Liver (tissue), 9 donors: ENCODE data around the gene TMUB1. TPM values are rescaled to one million over a fixed set of nuclear protein-coding genes. Genes with fewer than 3 reads are reported as not detected.

Source experiments
- DNase-seq: peaks from one replicate; pipeline ENCODE4 v3.0.0-alpha.2; 2017; ENCODE audit warnings: low spot score
- H3K27ac ChIP-seq, 2 donors: one replicate each; pipeline ENCODE4 v1.7.0; 2013; ENCODE audit warnings: inconsistent platforms in 2 of 2, low read length in 2 of 2, control low read depth in 1 of 2, low read depth in 1 of 2, mild to moderate bottlenecking in 1 of 2
- H3K27me3 ChIP-seq, 4 donors: one replicate each; pipeline versions ENCODE4 v1.6.1 to v1.7.0; 2013; ENCODE audit warnings: low read length in 3 of 4, inconsistent platforms in 1 of 4, mild to moderate bottlenecking in 1 of 4, moderate library complexity in 1 of 4; ENCODE audit not compliant: control insufficient read depth in 4 of 4, insufficient read depth in 4 of 4
- H3K36me3 ChIP-seq, 4 donors: one replicate each; pipeline versions ENCODE4 v1.6.1 to v1.7.0; 2013; ENCODE audit warnings: low read length in 3 of 4, mild to moderate bottlenecking in 3 of 4, low read depth in 1 of 4, moderate library complexity in 1 of 4; ENCODE audit not compliant: control insufficient read depth in 4 of 4, insufficient read depth in 3 of 4
- H3K4me1 ChIP-seq, 4 donors: one replicate each; pipeline versions ENCODE4 v1.6.1 to v1.7.0; 2013; ENCODE audit warnings: low read length in 3 of 4, mild to moderate bottlenecking in 3 of 4, moderate library complexity in 1 of 4; ENCODE audit not compliant: control insufficient read depth in 4 of 4, insufficient read depth in 4 of 4
- H3K4me3 ChIP-seq, 3 donors: one replicate each; pipeline versions ENCODE4 v1.6.1 to v1.7.0; 2013; ENCODE audit warnings: low read length in 3 of 3, control low read depth in 1 of 3, low read depth in 1 of 3, mild to moderate bottlenecking in 1 of 3
- H3K9ac ChIP-seq, 2 donors: one replicate each; pipeline ENCODE4 v1.7.0; 2013; ENCODE audit warnings: low read length in 2 of 2, mild to moderate bottlenecking in 2 of 2, moderate library complexity in 2 of 2, control low read depth in 1 of 2, low read depth in 1 of 2
- H3K9me3 ChIP-seq, 4 donors: one replicate each; pipeline versions ENCODE4 v1.6.1 to v1.7.0; 2013; ENCODE audit warnings: low read length in 3 of 4; ENCODE audit not compliant: control insufficient read depth in 4 of 4
- CTCF ChIP-seq: fragments of 150-350 bp; IDR thresholded peaks from 2 replicates; pipeline ENCODE4 v1.5.1; 2017; ENCODE audit warnings: improper control_type of control experiment, low read depth, low read length; ENCODE audit not compliant: missing input control
- EGR1 ChIP-seq, 2 donors: IDR thresholded peaks; 2 replicates each; pipeline ENCODE4 v1.6.1; 2016 to 2018; ENCODE audit warnings: antibody characterized with exemption in 2 of 2, low read depth in 2 of 2
- FOXA1 ChIP-seq: IDR thresholded peaks from 2 replicates; pipeline ENCODE4 v1.6.1; 2016; ENCODE audit warnings: antibody characterized with exemption
- FOXA2 ChIP-seq: IDR thresholded peaks from 2 replicates; pipeline ENCODE4 v1.6.1; 2016; ENCODE audit warnings: antibody characterized with exemption
- HNF4A ChIP-seq, 2 donors: conservative IDR thresholded peaks; 2 replicates each; pipeline ENCODE4 v1.6.1; 2016; ENCODE audit warnings: antibody characterized with exemption in 2 of 2, mild to moderate bottlenecking in 2 of 2
- JUND ChIP-seq, 2 donors: IDR thresholded peaks; 2 replicates each; pipeline ENCODE4 v1.6.1; 2016; ENCODE audit warnings: antibody characterized with exemption in 2 of 2
- MAX ChIP-seq: IDR thresholded peaks from 2 replicates; pipeline ENCODE4 v1.6.1; 2016; ENCODE audit warnings: antibody characterized with exemption
- NR2F2 ChIP-seq: IDR thresholded peaks from 2 replicates; pipeline ENCODE4 v1.6.1; 2016; ENCODE audit warnings: antibody characterized with exemption
- RAD21 ChIP-seq, 2 donors: IDR thresholded peaks; 2 replicates each; pipeline ENCODE4 v1.6.1; 2016; ENCODE audit warnings: antibody characterized with exemption in 2 of 2, mild to moderate bottlenecking in 2 of 2
- RXRA ChIP-seq, 2 donors: IDR thresholded peaks; 2 replicates each; pipeline ENCODE4 v1.6.1; 2017 to 2018; ENCODE audit warnings: antibody characterized with exemption in 2 of 2, mild to moderate bottlenecking in 1 of 2
- TAF1 ChIP-seq: conservative IDR thresholded peaks from 2 replicates; pipeline ENCODE4 v1.6.1; 2016; ENCODE audit warnings: antibody characterized with exemption, mild to moderate bottlenecking
- YY1 ChIP-seq: IDR thresholded peaks from 2 replicates; pipeline ENCODE4 v1.6.1; 2016; ENCODE audit warnings: antibody characterized with exemption, mild to moderate bottlenecking
- WGBS: extraction: QIAGEN DNeasy Blood & Tissue Kit; methylation state at CpG from one replicate; pipeline ENCODE4 v1.1.7; 2013; 5-methylcytosine and 5-hydroxymethylcytosine counted together
- polyA plus RNA-seq, 2 donors: library from polyadenylated mRNA; stranded (reverse) in 1 of 2; unstranded in 1 of 2; fragments of 200-250 nt in 1 of 2; fragments of >200 nt in 1 of 2; fragmentation: Nextera tagmentation in 1 of 2; extraction: Ambion mirVana in 1 of 2; gene quantifications; one replicate each; pipeline versions ENCODE4 v1.2.1 to v1.2.3, GENCODE V29; 2013 to 2015
- total RNA-seq, 2 donors: library from RNA; depleted of rRNA; stranded (reverse); fragments of >200 nt; gene quantifications; one replicate each; pipeline ENCODE4 v1.2.3, GENCODE V29; 2014
- TF ChIP-seq, protein P1 (sequence below): IDR thresholded peaks from 2 replicates; pipeline ENCODE4 v1.6.1; 2016; ENCODE audit warnings: antibody characterized with exemption
- TF ChIP-seq, protein P2 (sequence below): IDR thresholded peaks from 2 replicates; pipeline ENCODE4 v1.6.1; 2016; ENCODE audit warnings: antibody characterized with exemption, mild to moderate bottlenecking
- donor health status: healthy.
- donor health status: healthy.
- donor health status: healthy.
- donor health status: healthy.
- donor health status: healthy.

Gene TMUB1
- total and polyA plus RNA-seq, 4 donors, result 15.1 to 51.7 (median 30.5) TPM

GRCh38 chr7:151062111-151062398 is 21.2 kb downstream of the TMUB1 start:
- H3K27me3 ChIP-seq, result no peaks in the 10 kb centered on the region
- 45% methylated on average over 11 of the region's 11 CpGs for WGBS
- H3K4me3 ChIP-seq, result no peak overlapping the region
- H3K9ac ChIP-seq, result no peak overlapping the region
- no peaks in the 10 kb centered on the region for H3K9me3 ChIP-seq
- no peak for TF ChIP-seq FOXA2
- no peak overlapping the region for H3K27ac ChIP-seq
- H3K36me3 ChIP-seq, result peaks cover 7 to 19% (median 18%) of the 10 kb centered on the region in 4 donors
- DNase-seq, result no peak
- H3K4me1 ChIP-seq, result peaks cover 13 to 65% (median 49%) of the 10 kb centered on the region in 4 donors

- WGBS, result 76% methylated on average over 33 of the region's 33 CpGs
- Histone ChIP-seq H3K27ac (peak overlapping the region in 1 of 2 donors; percentile 25), H3K9ac (no peak overlapping the region), H3K9me3 (no peaks in the 10 kb centered on the region), H3K27me3 (no peaks in the 10 kb centered on the region), H3K36me3 (peaks cover 6 to 14% (median 13%) of the 10 kb centered on the region in 4 donors), H3K4me3 (no peak overlapping the region), H3K4me1 (peaks cover 17 to 70% (median 54%) of the 10 kb centered on the region in 4 donors)
- no peak for DNase-seq
- TF ChIP-seq, protein P1, sequence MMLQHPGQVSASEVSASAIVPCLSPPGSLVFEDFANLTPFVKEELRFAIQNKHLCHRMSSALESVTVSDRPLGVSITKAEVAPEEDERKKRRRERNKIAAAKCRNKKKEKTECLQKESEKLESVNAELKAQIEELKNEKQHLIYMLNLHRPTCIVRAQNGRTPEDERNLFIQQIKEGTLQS, result no peak
- TF ChIP-seq MAX, result no peak
- TF ChIP-seq RAD21 (IDR thresholded peaks at IDR 0.05), result no peak
- no peak for TF ChIP-seq HNF4A (conservative IDR thresholded peaks at IDR 0.05)
- no peak for TF ChIP-seq EGR1 (IDR thresholded peaks at IDR 0.05; ENCODE audit: low read depth in 2 of 2)
- TF ChIP-seq, protein P2, sequence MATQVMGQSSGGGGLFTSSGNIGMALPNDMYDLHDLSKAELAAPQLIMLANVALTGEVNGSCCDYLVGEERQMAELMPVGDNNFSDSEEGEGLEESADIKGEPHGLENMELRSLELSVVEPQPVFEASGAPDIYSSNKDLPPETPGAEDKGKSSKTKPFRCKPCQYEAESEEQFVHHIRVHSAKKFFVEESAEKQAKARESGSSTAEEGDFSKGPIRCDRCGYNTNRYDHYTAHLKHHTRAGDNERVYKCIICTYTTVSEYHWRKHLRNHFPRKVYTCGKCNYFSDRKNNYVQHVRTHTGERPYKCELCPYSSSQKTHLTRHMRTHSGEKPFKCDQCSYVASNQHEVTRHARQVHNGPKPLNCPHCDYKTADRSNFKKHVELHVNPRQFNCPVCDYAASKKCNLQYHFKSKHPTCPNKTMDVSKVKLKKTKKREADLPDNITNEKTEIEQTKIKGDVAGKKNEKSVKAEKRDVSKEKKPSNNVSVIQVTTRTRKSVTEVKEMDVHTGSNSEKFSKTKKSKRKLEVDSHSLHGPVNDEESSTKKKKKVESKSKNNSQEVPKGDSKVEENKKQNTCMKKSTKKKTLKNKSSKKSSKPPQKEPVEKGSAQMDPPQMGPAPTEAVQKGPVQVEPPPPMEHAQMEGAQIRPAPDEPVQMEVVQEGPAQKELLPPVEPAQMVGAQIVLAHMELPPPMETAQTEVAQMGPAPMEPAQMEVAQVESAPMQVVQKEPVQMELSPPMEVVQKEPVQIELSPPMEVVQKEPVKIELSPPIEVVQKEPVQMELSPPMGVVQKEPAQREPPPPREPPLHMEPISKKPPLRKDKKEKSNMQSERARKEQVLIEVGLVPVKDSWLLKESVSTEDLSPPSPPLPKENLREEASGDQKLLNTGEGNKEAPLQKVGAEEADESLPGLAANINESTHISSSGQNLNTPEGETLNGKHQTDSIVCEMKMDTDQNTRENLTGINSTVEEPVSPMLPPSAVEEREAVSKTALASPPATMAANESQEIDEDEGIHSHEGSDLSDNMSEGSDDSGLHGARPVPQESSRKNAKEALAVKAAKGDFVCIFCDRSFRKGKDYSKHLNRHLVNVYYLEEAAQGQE, result no peak
- TF ChIP-seq FOXA2, result no peak
- TF ChIP-seq NR2F2, result no peak
- no peak for TF ChIP-seq YY1
- no peak for TF ChIP-seq CTCF
- no peak for TF ChIP-seq RXRA (IDR thresholded peaks at IDR 0.05)
- no peak for TF ChIP-seq JUND (IDR thresholded peaks at IDR 0.05)
- TF ChIP-seq FOXA1, result no peak
- TF ChIP-seq TAF1, result no peak
These were observed 21.8 kb downstream of the TMUB1 start for GRCh38 chr7:151061213-151062110.
